ENCODE measurements around the gene MTRF1. TPM values are rescaled to one million over a fixed set of nuclear protein-coding genes. Genes with fewer than 3 reads are reported as not detected.
A peak's percentile ranks its signal among the peaks of the same experiment; 100 is the strongest.

Gene MTRF1
- total and polyA plus RNA-seq, 9 of the 15 experiments (the other 6 are each of a cell fraction or from before 2014, with no cell fraction given) = 12.5 to 33.7 (median 20.1) TPM

- no peak for TF ChIP-seq CHD7 (IDR thresholded peaks at IDR 0.05; ENCODE audit: low read depth, low read length)
- TF ChIP-seq ZNF143 (CRISPR knock-in tag; IDR thresholded peaks at IDR 0.05) = peak; percentile 95
- no peak for TF ChIP-seq NEUROD1 (IDR thresholded peaks at IDR 0.05; ENCODE audit: borderline replicate concordance, low read depth, low read length, partially characterized antibody)
- TF ChIP-seq ZNF184 (CRISPR knock-in tag; IDR thresholded peaks at IDR 0.05) = no peak
- no peak for TF ChIP-seq NCOA6 (IDR thresholded peaks at IDR 0.05)
- peak; percentile 88; the same call in 1 of the 2 replicates for TF ChIP-seq ZBTB7A (IDR thresholded peaks at IDR 0.05; ENCODE audit: borderline replicate concordance, control insufficient read depth, low read depth, low read length)
- no peak for TF ChIP-seq MCM7 (IDR thresholded peaks at IDR 0.05)
- TF ChIP-seq GATAD2A (IDR thresholded peaks at IDR 0.05) = 0 out of 2 replicates have a peak, but pooled peaks have one; percentile 16
- peak; percentile 96; the same call in 1 of the 2 replicates for TF ChIP-seq ETS1 (conservative IDR thresholded peaks at IDR 0.05; ENCODE audit: control insufficient read depth, low read depth, low read length)
- no peak for TF ChIP-seq ZNF224 (CRISPR knock-in tag; IDR thresholded peaks at IDR 0.05)
- no peak for TF ChIP-seq COPS2 (conservative IDR thresholded peaks at IDR 0.05)
- TF ChIP-seq ZNF586 (CRISPR knock-in tag; conservative IDR thresholded peaks at IDR 0.05) = no peak
Measured at GRCh38 chr13:41193919-41194824, 69.2 kb downstream of the MTRF1 start, which contains the start of gene KBTBD7 (continued).
